Measurements from ENCODE around the gene MAP3K4.
"Not testable (repeated sequence)": the region's sequence is repeated elsewhere in the genome, so short reads cannot be mapped to it uniquely, and the experiment has no call there.

Gene MAP3K4

DNA sequence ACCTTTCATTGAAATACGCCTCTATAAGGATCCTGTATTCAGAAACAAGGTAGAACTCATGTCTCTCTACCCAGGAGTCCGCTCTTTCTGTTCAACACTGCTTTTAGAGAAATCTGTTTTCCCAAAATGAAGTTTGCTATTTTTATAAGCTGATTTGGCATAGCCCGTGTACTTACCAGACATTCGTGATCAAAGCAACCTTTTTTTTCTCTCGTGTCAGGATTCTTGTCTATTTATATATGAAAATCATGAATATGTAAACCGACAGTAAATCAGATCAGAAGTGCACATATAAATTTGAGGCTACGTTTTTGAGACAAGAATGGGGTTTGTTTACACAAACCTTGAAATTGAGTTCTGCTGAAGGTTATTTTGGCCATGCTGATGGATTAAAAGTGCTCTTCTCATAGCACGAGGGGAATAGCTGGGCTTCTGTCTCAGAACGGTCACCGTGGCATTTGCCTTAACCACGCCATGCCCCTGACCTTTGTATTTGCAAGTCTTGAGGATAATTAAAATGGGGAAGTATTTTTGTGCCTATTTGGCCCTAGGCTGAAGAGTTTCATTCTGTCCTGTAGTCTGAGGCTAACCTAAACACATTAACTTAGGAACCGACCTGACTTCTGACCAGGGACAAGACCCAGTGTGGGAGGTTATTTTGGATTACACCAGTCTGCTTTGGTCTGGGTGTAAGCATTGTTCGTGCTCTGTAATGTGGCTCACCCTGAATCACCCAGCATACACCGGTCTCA lies 118.6 kb downstream of the MAP3K4 start:
- no peak for DNase-seq (ENCODE audit: low read depth)
- no peak overlapping the region for H3K4me3 ChIP-seq (ENCODE audit: low read depth, low read length)
- TF ChIP-seq, protein P1, sequence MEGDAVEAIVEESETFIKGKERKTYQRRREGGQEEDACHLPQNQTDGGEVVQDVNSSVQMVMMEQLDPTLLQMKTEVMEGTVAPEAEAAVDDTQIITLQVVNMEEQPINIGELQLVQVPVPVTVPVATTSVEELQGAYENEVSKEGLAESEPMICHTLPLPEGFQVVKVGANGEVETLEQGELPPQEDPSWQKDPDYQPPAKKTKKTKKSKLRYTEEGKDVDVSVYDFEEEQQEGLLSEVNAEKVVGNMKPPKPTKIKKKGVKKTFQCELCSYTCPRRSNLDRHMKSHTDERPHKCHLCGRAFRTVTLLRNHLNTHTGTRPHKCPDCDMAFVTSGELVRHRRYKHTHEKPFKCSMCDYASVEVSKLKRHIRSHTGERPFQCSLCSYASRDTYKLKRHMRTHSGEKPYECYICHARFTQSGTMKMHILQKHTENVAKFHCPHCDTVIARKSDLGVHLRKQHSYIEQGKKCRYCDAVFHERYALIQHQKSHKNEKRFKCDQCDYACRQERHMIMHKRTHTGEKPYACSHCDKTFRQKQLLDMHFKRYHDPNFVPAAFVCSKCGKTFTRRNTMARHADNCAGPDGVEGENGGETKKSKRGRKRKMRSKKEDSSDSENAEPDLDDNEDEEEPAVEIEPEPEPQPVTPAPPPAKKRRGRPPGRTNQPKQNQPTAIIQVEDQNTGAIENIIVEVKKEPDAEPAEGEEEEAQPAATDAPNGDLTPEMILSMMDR (IDR thresholded peaks at IDR 0.05; ENCODE audit: insufficient read depth, low read depth, low read length, missing control alignments) = no peak

DNA sequence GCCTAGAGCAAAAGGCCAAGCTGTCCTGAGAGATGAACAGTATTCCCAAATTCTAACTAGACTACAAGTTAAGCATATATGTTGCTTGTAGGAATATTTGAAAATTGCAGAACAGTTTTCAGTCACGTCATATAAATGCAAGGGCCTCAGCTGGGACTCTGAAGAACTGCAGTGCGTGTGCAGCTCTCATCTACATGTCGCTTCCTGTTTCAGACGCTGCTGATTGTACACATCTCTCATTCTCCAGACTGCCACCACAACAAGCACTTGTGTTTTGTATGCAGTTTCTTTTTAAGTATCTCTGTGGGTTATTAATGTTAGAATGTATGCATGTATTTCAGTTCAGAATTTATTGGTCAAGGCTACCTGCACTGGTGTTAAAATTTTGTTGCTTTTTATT lies 119.7 kb downstream of the MAP3K4 start:
- no peak for DNase-seq (ENCODE audit: low read depth)
- no peak overlapping the region for H3K4me3 ChIP-seq (ENCODE audit: low read depth, low read length)
- TF ChIP-seq, protein P1 (IDR thresholded peaks at IDR 0.05; ENCODE audit: insufficient read depth, low read depth, low read length, missing control alignments) = no peak

DNA sequence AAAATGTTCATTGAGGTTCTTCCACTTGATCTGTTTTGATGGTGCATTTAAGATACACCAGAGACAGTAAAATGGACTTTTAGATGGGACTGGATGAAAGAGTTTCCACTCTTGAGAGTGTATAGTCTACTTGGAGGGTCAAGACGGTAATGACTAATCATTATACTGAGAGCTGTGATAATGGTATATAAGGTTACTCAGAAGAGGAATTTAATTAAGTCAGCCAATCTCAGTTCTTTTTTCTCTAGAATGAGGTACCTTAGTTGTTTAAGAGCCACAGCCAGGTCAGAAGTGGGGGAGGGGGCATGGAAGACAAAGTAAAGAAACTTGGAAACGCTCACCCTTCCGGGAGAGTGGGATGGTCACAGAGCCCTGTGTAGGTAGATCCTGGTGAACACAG lies 123.9 kb downstream of the MAP3K4 start:
- no peak for DNase-seq (ENCODE audit: low read depth)
- TF ChIP-seq, protein P1 (IDR thresholded peaks at IDR 0.05; ENCODE audit: insufficient read depth, low read depth, low read length, missing control alignments) = no peak
- no peak overlapping the region for H3K4me3 ChIP-seq (ENCODE audit: low read depth, low read length)

DNA sequence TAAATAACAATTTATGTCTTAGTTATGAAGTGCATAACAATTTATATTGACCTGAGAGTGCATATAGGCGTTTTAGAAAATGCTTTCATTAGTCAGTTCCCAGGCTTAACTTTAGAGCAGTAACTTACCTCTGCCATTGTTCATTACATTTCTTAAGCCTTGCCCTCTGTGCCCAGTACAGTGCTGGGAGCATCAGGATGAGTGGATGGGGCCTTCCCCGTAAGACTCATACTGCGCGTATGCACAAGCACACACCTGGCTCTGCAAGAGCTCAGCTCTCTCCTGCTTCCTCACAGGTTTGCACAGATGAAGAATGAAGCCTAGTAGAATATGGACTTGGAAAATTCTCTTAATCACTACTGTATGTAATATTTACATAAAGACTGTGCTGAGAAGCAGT lies 125.0 kb downstream of the MAP3K4 start:
- TF ChIP-seq, protein P1 (IDR thresholded peaks at IDR 0.05; ENCODE audit: insufficient read depth, low read depth, low read length, missing control alignments) = no peak
- no peak overlapping the region for H3K4me3 ChIP-seq (ENCODE audit: low read depth, low read length)
- DNase-seq (ENCODE audit: low read depth) = no peak

DNA sequence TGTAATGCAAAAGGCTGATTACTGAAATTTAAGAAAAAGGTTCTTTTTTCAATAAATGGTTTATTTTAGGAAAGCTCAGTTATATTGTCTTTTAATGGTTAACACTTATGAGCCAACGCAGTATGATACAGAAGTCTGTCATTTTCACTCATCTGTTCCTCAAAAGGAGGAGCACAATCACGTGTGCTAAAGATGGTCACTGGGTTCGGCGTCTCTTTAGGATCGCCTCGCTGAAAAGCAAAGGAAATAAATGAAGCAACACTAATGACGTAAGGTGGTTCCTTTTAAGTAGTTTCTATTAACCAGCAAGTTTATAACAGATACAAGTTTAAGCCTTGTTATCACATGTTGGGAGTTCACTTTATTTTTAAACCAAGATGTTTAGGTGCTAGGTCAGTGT lies 125.7 kb downstream of the MAP3K4 start:
- DNase-seq (ENCODE audit: low read depth) = no peak
- TF ChIP-seq, protein P1 (IDR thresholded peaks at IDR 0.05; ENCODE audit: insufficient read depth, low read depth, low read length, missing control alignments) = no peak

DNA sequence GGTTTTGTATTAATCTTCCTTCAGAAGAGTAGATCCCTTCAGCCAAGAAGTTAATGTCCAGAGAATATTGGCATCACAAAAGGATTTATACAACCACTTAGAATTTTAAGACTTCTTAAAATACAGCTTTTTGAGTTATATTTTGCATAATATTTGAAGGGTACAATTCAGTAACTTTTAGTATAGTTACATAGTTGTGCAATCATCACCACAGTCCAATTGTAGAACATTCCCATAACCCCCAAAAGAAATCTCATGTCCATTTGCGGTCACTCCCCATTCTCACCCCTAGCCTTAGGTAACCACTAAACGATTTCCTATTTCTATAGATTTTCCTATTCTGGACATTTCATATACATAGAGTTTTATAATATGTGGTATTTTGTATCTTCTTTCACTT lies 126.4 kb downstream of the MAP3K4 start:
- TF ChIP-seq, protein P1 (IDR thresholded peaks at IDR 0.05; ENCODE audit: insufficient read depth, low read depth, low read length, missing control alignments) = no peak
- DNase-seq (ENCODE audit: low read depth) = no peak
- H3K4me3 ChIP-seq (ENCODE audit: low read depth, low read length) = no peak overlapping the region

More for the DNA sequence above, 125.7 kb downstream of the MAP3K4 start:
- H3K4me3 ChIP-seq (ENCODE audit: low read depth, low read length) = no peak overlapping the region

DNA sequence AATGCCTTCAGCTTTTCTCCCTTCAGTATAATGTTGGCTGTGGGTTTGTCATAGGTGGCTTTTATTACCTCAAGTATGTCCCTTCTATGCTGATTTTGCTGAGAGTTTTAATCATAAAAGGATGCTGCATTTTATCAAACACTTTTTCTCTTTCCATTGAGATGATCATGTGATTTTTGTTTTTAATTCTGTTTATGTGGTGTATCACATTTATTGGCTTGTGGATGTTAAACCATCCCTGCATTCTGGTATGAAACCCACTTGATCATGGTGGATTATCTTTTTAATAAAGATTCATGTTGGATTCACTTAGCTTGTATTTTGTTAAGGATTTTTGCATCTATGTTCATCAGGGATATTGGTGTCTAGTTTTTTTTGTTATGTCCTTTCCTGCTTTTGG lies 131.8 kb downstream of the MAP3K4 start:
- DNase-seq (ENCODE audit: low read depth); H3K4me3 ChIP-seq (ENCODE audit: low read depth, low read length): not testable (repeated sequence)

Measured in GM12865 (cell line).